Hematopoietic multipotent progenitor cell treated with erythropoietin and hydrocortisone succinate and interleukin-3 and kit ligand, for 15 days (in vitro differentiated cells): Measurements from ENCODE around the gene NELFB.
A peak's percentile ranks its signal among the peaks of the same experiment; 100 is the strongest.
"Not testable (repeated sequence)": the region's sequence is repeated elsewhere in the genome, so short reads cannot be mapped to it uniquely, and the experiment has no call there.

ENCODE experiments used
- DNase-seq: peaks from one replicate; pipeline ENCODE4 v3.0.0-alpha.2; 2015; ENCODE audit warnings: low spot score

The NELFB gene

DNA sequence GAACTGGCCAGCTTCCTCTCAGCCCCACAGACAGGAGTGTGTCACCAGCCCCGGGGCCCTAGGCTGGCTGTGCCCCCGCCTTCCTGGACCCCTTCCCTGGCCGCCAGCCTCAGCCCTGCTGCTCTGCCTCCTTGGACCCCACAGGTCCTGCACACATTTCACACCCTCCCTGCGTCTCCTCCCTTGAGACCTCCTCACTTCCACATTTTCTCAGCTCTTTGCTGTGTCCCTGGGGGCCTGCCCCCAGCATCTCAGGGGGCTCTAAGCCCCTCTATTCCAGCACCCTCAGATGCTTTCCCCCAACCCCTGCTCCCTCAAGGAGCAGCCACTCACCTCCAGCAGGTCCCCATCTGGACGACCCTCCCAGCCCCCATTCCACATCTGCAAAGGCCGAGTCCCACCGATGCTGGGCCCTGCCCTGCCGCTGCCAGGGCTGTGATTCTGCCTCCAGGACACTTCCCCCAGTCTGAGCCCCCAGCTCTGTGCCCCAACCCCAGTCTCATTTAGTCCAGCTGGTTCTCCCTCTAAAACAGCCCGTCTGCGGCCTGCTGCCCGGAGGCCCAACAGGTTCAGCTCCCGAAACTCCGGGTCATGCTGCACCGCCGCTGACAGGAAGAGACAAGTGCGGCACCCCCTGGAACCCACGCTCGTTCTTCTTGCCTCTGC is 20.2 kb upstream of the NELFB start:
- DNase-seq, result no peak

DNA sequence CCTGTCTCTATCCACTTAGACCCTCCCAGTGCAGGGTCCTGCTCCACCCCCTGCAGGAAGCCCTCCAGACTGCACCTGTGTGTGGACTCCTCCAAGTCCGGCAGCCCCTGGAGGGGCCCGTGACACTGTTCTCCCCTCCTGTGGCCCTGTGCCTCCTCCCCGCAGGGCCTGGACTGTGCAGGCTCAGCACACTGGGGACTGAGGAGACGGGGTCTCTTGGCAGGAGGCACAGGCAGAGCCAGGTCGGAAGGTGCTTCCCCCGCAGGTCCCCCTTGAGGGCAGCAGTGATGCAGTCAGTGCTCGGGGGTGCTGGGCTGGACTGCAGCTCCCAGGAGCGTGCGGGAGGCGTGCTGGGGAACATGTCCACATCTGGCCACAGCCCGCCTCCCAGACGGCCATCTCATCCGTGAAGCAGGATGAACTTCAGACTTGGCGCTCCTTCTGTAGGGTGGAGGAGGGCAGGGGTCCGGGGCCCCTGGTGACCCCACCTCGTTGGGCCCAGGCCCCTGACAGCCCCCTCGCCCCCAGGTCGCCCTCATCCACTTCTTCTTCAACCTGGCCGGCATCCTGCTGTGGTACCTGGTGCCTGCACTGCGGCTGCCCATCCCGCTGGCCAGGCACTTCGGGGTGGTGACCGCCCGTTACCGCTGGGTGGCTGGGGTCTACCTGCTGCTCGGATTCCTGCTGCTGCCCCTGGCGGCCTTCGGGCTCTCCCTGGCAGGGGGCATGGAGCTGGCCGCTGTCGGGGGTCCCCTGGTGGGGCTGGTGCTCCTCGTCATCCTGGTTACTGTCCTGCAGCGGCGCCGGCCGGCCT is 19.5 kb upstream of the NELFB start:
- no peak for DNase-seq

DNA sequence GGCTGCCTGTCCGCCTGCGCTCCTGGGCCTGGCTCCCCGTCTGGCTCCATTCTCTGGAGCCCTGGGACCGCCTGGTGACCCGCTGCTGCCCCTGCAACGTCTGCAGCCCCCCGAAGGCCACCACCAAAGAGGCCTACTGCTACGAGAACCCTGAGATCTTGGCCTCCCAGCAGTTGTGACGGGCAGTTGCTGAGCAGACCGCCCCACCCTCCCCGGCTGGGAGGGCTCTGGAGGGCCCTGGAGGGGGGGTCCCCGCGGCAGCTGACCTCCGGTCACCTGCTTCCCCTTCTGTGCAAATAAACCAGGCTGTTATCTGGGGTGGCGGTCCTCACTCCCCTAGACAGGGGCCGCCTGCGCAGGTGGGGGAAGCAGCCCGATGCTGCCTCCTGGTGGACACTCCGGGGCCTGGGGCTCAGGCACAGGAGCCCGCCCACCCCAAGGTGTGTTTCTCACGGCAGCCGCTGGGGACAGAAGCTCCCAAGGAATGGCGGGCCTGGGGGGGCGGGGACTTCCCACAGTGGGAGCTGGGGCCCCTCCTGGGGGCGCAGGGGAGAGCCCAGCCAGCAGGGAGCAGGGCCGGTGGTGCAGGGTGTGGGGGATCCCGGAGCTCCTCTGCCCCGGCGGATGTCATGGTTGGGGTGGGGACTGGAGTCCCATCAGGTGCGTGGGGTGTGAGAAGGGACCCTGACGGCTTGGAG is 18.7 kb upstream of the NELFB start:
- DNase-seq, result peak; percentile 89

DNA sequence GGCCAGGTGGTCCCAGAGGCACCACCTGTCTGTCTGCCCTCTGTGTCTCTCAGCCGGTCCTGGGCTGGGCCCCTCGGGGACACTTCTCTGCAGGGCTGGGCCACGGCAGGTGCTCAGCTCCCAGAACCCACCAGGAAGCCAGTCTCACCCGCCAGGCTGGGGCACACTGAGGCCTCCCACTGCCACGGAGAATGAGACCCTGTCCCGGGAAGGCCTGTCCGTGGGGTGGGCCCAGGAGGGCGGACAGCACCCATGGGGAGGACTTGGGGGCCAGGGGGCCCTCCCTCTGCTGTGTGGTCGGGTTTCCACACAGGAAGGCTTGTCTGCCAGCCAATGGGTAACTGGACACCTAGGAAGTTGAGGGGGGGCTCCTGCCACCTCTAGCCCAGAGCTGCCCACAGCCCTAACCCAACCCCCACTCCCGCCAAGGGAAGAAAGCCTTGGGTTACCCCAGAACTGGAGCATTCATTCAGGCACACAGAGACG is 18.1 kb upstream of the NELFB start:
- DNase-seq, result no peak

DNA sequence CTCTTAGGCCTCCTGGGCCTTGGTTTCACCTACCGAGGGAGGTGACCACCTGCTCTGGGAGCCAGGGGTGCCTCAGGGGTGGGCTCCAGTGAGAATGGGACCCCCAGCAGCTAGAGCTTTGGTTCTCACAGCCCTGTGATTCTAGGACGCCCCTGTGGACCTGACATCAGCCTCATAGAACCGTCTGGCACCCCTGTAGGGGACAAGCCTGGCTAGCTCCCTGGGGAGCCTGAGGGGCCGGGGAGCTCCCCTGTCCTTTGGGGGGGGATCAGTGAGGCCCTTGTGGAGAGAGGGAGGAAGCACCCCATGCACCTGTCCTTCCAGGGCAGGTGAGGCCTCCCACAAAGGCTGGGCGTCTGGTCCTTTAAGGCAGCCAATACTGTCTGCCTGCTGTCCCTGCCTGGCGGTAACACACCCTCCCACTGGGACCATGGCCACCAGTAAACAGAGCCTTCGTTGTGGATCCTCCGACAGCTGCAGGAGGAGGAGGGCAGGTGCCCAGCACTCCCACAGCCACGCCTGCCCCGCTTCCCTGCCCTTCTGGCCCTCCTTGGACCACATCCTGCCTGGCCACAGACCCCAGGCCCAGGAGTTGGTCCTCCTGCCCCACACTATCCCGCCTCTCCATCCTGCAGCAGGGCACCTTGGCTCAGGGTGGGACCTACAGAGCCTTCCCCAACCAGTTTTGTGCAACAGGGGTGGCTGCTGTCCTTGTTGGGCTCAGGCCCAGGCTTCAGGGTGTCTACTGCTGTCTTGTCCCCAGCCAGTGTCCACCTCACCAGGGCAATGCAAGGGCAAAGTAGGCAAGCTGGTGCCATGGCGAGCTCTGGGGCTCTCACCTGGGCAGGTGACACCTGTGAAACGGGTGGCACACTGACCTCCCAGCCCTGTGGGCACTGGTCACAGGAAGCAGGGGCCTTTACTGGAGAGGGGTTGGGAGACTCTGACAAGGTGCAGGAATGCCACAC is 17.1 kb upstream of the NELFB start:
- DNase-seq, result no peak

DNA sequence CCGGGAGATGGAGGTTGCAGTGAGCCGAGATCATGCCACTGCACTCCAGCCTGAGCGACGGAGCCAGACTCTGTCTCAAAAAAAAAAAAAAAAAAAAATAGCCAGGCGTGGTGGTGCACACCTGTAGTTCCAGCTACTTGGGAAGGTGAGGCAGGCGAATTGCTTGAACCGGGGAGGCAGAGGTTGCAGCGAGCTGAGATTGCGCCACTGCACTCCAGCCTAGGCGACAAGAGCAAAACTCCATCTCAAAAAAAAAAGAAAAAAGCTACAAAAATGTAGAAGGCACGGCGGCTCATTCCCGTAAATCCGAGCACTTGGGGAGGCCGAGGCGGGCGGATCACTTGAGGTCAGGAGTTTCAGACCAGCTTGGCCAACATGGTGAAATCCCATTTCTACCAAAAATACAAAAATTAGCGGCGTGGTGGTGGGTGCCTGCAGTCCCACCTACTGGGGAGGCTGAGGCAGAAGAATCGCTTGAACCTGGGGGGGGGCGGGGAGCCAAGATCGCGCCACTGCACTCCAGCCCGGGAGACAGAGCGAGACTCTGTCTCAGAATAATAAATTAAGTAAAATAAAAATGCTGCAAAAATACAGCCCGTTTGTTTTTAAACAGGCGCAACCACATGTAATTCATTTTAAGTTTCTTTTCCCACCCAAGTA is 15.5 kb upstream of the NELFB start:
- DNase-seq, result peak; percentile 19

DNA sequence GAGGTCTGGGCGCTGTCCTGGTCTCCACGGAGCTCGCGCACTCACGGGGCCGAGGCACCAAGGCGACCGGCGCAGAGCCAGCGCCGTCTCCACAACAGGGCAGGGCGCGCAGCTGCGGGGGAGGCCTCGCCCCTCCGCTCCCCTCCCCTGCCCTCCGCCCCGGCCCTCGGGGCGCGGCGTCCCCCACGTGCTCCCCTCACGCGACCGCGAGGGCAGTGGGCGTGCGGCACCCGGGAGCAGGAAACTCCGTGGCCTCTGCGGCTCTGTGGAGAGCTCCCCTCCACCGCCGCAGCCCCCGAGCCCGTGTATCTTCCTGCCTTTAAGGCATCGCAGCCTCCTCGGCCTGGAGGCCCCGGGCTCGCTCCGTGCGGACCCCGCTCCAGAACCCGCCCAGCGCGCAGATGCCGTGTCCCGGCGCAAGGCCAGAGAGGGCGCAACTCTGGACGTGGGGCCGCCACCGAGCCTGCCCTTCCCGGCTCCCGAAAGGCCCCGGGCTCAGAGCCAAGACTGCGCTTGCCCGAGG is 14.7 kb upstream of the NELFB start:
- peak; percentile 74 for DNase-seq

DNA sequence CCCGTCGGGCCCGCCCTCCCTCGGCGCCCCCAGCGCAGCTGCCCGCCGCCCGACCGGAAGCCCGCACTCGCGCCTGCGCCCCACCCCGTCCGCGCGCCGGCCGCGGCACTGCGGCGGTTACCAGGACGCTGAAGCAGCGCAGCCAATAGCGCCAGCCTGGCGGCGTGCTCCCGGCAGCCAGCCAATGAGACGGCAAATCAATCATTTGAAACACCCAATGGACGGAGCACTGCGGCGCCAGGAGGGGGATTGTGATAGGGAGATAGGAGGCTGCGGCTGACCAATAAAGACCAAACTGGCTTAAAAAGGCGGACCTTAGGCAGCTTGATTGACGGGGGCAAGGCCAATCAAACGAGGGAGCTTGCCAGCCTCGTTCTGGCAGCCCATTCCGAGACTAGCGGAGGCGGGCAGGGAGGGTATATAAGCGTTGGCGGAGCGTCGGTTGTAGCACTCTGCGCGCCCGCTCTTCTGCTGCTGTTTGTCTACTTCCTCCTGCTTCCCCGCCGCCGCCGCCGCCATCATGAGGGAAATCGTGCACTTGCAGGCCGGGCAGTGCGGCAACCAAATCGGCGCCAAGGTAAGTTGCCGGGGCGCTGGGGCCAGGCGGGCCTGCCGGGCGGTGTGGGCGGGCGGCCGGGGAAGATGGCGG is 14.2 kb upstream of the NELFB start, which contains the start of gene TUBB4B:
TSS of gene TUBB4B (plus strand) at position 447 of the 649 bp plus-strand sequence. CDS start at position 521, 74 bp downstream.
- peak; percentile 100 for DNase-seq

DNA sequence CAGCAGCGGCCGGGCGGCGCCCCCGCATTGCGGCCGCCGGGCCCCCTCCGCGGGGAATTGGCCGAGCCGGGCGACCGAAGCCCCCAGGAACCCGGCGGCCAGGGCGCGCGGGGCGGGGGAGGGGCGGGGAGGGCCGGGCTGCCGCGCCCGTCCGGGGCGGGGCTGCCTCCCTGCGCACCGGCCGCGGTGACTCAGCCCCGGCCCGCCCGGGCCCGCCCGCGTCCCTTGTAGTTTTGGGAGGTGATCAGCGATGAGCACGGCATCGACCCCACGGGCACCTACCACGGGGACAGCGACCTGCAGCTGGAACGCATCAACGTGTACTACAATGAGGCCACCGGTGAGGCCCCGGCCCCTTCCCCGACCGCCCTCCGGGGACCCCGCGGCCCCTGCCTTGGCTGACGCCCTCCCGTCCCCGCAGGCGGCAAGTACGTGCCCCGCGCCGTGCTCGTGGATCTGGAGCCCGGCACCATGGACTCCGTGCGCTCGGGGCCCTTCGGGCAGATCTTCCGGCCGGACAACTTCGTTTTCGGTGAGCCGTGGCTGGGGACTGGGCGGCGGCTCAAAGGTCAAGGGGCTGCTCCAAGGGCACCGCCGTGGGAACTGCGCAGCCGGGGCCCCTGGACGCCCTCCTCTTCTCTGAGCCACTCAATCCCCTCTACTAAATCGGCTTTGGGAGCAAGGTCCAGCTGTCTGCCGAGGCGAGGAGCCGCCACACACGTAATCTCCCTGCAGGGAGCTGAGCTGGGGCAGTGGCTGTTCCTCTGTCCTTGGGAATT is 13.4 kb upstream of the NELFB start:
- peak; percentile 83 for DNase-seq

DNA sequence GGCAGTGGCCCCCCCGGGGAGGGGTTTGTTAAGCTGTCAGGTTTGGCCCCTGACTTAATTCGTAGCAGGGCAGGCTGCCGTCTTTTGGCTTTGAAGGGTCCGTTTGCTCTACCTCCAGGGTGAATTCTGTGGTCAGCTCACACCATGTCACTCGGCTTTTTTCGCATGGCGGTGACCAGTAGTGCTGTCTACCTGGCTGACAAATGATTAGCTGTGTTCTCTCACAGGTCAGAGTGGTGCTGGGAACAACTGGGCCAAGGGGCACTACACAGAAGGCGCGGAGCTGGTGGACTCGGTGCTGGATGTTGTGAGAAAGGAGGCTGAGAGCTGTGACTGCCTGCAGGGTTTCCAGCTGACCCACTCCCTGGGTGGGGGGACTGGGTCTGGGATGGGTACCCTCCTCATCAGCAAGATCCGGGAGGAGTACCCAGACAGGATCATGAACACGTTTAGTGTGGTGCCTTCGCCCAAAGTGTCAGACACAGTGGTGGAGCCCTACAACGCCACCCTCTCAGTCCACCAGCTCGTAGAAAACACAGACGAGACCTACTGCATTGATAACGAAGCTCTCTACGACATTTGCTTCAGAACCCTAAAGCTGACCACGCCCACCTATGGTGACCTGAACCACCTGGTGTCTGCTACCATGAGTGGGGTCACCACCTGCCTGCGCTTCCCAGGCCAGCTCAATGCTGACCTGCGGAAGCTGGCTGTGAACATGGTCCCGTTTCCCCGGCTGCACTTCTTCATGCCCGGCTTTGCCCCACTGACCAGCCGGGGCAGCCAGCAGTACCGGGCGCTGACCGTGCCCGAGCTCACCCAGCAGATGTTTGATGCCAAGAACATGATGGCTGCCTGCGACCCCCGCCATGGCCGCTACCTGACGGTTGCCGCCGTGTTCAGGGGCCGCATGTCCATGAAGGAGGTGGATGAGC is 12.6 kb upstream of the NELFB start:
- peak; percentile 27 for DNase-seq

DNA sequence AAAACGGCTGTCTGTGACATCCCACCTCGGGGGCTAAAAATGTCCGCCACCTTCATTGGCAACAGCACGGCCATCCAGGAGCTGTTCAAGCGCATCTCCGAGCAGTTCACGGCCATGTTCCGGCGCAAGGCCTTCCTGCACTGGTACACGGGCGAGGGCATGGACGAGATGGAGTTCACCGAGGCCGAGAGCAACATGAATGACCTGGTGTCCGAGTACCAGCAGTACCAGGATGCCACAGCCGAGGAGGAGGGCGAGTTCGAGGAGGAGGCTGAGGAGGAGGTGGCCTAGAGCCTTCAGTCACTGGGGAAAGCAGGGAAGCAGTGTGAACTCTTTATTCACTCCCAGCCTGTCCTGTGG is 11.9 kb upstream of the NELFB start:
- not testable (repeated sequence) for DNase-seq

DNA sequence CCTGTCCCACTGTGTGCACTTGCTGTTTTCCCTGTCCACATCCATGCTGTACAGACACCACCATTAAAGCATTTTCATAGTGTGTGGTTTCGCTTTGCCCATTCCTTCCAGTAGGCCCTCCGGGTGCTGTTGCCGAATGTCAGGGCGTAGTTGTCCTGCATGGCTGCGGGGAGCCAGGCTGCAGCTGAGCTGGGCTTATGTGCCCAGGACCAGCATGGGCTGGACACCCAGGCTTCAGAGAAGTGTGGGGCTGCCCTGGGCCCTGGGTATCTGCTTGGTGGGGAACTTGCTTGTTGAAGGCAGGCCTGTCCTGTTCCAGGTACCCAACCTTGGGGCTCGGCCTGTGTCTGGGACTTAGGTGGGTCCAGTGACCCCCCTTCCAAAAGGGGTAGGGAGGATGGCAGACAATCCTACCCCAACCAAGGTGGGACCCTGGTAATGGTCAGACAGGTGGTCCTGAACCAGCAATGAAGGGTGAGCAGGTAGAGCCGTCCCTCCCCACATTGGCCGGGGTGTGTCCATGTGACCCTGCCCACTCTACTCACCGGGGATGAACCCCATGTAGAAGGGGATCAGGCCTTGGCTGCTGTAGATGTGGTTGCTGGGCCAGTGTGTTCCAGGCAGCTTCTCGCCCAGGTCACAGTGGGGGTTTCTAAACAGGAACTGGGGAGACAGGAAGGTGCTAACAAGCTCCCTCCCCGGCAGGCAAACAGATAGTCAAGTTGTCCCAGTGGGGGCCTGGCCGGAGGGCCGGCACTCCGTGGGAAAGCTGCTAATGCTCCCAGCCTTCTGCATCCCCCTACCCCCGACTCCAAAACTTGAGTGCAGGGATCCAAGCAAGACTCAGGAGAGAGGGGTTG is 11.3 kb upstream of the NELFB start:
- no peak for DNase-seq

DNA sequence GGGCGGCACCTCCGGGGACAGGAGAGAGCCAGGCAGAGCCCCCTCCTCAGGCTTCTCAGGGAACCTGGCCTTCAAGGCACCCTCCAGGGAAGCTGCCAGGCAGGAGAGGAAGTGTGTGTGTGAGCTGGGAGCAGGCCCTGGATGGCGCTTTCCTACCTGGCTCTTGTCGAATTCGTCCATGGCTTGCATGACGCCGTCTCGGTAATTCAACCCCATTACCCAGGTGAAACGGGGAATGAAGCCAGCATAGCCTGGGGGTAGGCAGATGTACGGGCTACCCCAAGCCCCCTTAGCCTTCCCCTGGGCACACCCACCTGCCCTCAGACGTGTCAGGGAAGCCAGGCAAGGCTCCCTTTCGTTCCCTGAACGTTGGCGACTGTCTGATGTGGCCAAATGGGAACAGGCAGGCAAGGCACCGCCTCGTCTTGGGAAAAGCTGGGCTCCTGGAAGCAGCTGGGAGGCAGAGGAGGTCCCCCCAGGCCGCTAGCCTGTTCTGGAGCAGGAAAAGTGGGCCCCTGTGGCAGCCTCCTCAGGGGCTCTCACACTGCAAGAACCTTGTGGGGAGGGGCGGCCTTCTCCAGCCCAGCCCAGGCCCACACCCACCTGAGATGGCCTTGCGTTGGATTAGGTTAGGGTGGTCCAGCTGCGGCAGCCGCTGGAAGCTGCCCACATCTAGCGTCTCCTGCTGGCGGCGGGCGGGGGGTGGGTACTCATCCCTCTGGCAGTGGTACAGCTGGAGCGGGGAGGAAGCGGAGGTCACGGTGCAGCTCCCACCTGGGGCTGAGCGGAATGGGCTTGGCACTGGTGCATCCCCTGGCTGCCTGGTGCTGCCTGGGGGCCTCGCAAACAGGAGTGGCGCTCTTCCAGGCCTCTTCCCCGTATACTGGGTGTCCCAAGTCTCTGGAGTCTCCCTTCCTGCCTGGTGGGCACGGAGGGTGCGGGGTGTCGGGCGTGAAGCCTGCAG is 10.4 kb upstream of the NELFB start:
- DNase-seq, result no peak

DNA sequence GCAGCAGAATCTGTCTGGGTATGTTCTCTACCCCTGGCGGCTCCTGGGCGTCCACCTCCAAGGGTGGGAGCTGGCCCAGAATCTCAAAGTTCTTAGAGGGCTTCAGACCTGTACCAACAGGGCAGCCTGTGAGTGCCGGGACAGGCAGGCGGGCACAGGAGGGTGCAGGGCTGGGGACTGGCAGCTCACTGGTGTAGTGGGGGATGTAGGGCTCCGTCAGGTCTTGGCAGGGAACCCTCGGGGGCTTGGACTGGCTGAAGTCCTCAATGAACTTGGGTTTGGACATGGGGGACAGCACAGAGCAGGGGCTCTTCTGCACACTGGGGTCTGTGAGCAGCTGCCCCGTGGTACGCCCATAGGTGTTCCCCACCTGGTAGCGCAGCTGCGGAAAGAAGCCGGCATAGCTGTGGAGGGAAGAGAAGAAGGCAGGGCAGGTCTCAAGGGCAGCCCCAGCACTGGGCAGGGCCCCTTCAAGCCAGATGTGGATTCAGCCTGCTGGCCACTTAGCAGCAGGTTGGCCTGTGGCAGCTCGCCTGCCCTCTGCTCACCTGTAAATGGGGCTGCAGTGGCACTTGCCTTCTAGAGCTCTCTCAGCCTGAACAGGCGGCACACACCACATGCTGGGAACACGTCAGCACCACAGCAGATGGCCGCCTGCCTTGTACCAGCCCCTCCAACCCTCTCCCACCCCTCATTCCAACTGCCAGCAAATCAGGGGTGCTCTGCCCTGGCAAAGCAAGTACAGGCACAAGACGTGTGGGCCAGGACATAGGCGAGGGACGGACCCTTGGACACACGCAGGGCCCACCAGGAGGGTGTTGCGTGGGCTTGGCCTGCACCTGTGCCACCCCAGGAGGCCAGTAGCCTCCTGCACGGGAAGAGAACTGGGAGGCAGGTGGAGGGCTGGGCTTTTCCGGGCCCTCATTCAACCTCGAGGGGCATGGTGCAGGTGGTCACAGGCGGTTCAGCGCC is 9.4 kb upstream of the NELFB start:
- no peak for DNase-seq
